ENCODE data around the gene ANKRD62. TPM values are rescaled to one million over a fixed set of nuclear protein-coding genes. Genes with fewer than 3 reads are reported as not detected.
"Not testable (repeated sequence)": the region's sequence is repeated elsewhere in the genome, so short reads cannot be mapped to it uniquely, and the experiment has no call there.

Gene ANKRD62
- polyA plus RNA-seq, 1 donor = 0.01 TPM

- Histone ChIP-seq H3K9me3 (ENCODE audit: control insufficient read depth, low read depth, low read length) (no peaks in the 10 kb centered on the region), H3K4me1 (ENCODE audit: control insufficient read depth, insufficient read depth, low read length) (no peaks in the 10 kb centered on the region), H3K27me3 (ENCODE audit: control insufficient read depth, insufficient read depth, low read length) (no peaks in the 10 kb centered on the region), H3K27ac (ENCODE audit: low read length) (no peak overlapping the region), H3K4me3 (ENCODE audit: low read length) (no peak overlapping the region), H3K36me3 (ENCODE audit: control insufficient read depth, insufficient read depth, low read length) (no peaks in the 10 kb centered on the region)
- DNase-seq = no peak
Measured at GRCh38 chr18:12099160-12099559, 5.5 kb downstream of the ANKRD62 start.

DNA sequence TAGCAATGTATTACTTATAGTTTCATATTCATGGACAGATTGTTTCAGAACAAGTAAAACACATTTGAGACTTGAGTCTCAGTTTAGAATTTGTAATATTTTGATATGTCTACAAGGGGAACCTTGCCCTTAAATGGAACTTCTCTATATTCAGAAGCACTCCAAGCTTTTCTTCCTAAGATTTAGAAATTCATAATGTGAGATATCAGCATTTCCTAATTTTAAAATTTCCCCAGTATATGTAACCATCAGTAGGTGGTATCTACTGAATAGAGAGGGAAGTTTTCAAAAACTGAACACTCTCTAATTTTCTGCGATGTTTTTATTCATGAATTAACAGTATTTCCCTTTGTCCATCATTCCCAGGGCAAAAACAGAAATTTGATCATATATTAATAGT lies 7.6 kb downstream of the ANKRD62 start:
- Histone ChIP-seq H3K27ac (ENCODE audit: low read length) (no peak overlapping the region), H3K4me1 (ENCODE audit: control insufficient read depth, insufficient read depth, low read length) (no peaks in the 10 kb centered on the region), H3K27me3 (ENCODE audit: control insufficient read depth, insufficient read depth, low read length) (no peaks in the 10 kb centered on the region), H3K36me3 (ENCODE audit: control insufficient read depth, insufficient read depth, low read length) (no peaks in the 10 kb centered on the region), H3K9me3 (ENCODE audit: control insufficient read depth, low read depth, low read length) (no peaks in the 10 kb centered on the region), H3K4me3 (ENCODE audit: low read length) (no peak overlapping the region)
- DNase-seq = no peak
- 88% methylated on average over 1 of the region's 1 CpG for WGBS (ENCODE audit: insufficient coverage, low lambda C conversion rate)

DNA sequence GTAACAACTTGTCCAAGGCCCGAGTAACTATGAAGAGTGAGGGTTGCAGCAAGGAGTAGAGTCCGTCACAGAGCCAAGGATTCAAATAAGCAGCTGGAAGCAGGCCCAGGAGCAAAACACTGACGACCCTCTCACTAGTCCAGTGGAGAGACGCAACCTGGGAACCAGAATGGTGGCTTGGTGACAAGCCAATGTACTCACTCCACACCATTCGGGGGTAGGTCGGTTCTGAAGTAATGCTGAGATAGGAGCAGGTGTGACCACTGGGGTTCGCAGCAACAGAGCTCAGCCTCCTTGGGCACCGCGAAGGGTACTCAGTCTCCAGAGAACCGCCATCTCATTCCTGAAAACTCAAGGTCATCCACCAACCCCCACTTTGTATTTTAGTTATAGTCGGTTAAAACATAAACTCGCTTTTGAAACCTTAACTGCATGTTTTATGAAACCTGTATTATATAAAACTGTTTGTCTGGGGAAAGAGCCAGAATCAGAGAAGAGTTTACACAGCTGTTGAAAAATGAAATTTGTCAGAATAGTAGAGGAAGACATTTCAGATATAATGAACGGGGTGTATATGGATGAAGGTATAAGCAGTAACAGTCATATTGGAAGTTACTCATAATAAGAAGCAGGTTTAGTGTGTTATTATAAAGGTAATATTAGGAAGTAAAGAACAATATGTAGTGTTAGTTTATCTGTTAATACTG lies 8.6 kb downstream of the ANKRD62 start:
- WGBS (ENCODE audit: insufficient coverage, low lambda C conversion rate) = 100% methylated on average over 2 of the region's 13 CpGs
- H3K4me3 ChIP-seq (ENCODE audit: low read length) = no peak overlapping the region

GRCh38 chr18:12106471-12106870 lies 12.8 kb downstream of the ANKRD62 start:
- Histone ChIP-seq H3K27me3 (ENCODE audit: control insufficient read depth, insufficient read depth, low read length) (no peaks in the 10 kb centered on the region), H3K27ac (ENCODE audit: low read length) (no peak overlapping the region), H3K4me1 (ENCODE audit: control insufficient read depth, insufficient read depth, low read length) (no peaks in the 10 kb centered on the region), H3K4me3 (ENCODE audit: low read length) (no peak overlapping the region), H3K9me3 (ENCODE audit: control insufficient read depth, low read depth, low read length) (no peaks in the 10 kb centered on the region), H3K36me3 (ENCODE audit: control insufficient read depth, insufficient read depth, low read length) (no peaks in the 10 kb centered on the region)
- no peak for DNase-seq
- 75% methylated on average over 1 of the region's 2 CpGs for WGBS (ENCODE audit: insufficient coverage, low lambda C conversion rate)

More for the DNA sequence above, 8.6 kb downstream of the ANKRD62 start:
- no peak for DNase-seq
- Histone ChIP-seq H3K9me3 (ENCODE audit: control insufficient read depth, low read depth, low read length) (no peaks in the 10 kb centered on the region), H3K27ac (ENCODE audit: low read length) (no peak overlapping the region), H3K4me1 (ENCODE audit: control insufficient read depth, insufficient read depth, low read length) (no peaks in the 10 kb centered on the region), H3K36me3 (ENCODE audit: control insufficient read depth, insufficient read depth, low read length) (no peaks in the 10 kb centered on the region), H3K27me3 (ENCODE audit: control insufficient read depth, insufficient read depth, low read length) (no peaks in the 10 kb centered on the region)

DNA sequence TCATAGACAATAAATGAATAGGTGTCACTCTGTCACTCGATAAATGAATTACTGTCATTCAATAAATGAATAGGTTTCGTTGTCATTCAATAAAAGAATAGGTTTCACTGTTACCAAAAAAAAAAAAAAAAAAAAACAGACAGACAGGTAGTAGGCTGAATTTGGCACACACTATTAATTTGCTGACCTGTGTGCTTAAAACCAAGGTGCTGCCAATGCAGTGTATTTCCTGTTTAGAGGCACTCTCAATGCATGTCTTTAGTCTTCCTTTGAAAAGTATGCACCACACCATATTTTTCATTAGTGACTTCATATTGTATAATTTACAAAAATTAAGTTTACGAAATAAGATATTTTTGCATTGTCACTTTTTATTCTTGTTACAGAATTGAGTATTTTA lies 16.2 kb downstream of the ANKRD62 start:
- Histone ChIP-seq H3K36me3 (ENCODE audit: control insufficient read depth, insufficient read depth, low read length) (no peaks in the 10 kb centered on the region), H3K27me3 (ENCODE audit: control insufficient read depth, insufficient read depth, low read length) (no peaks in the 10 kb centered on the region), H3K9me3 (ENCODE audit: control insufficient read depth, low read depth, low read length) (no peaks in the 10 kb centered on the region), H3K4me1 (ENCODE audit: control insufficient read depth, insufficient read depth, low read length) (no peaks in the 10 kb centered on the region), H3K27ac (ENCODE audit: low read length) (no peak overlapping the region), H3K4me3 (ENCODE audit: low read length) (no peak overlapping the region)
- 90% methylated on average over 2 of the region's 3 CpGs for WGBS (ENCODE audit: insufficient coverage, low lambda C conversion rate)
- no peak for DNase-seq

GRCh38 chr18:12113999-12114646 lies 20.5 kb downstream of the ANKRD62 start:
- H3K9me3 ChIP-seq (ENCODE audit: control insufficient read depth, low read depth, low read length) = no peaks in the 10 kb centered on the region
- H3K27me3 ChIP-seq (ENCODE audit: control insufficient read depth, insufficient read depth, low read length) = no peaks in the 10 kb centered on the region
- H3K4me3 ChIP-seq (ENCODE audit: low read length) = no peak overlapping the region
- H3K27ac ChIP-seq (ENCODE audit: low read length) = no peak overlapping the region
- no CpG with 5 or more reads among the region's 5 CpGs for WGBS (ENCODE audit: insufficient coverage, low lambda C conversion rate)
- H3K4me1 ChIP-seq (ENCODE audit: control insufficient read depth, insufficient read depth, low read length) = no peaks in the 10 kb centered on the region
- DNase-seq = no peak
- H3K36me3 ChIP-seq (ENCODE audit: control insufficient read depth, insufficient read depth, low read length) = no peaks in the 10 kb centered on the region

DNA sequence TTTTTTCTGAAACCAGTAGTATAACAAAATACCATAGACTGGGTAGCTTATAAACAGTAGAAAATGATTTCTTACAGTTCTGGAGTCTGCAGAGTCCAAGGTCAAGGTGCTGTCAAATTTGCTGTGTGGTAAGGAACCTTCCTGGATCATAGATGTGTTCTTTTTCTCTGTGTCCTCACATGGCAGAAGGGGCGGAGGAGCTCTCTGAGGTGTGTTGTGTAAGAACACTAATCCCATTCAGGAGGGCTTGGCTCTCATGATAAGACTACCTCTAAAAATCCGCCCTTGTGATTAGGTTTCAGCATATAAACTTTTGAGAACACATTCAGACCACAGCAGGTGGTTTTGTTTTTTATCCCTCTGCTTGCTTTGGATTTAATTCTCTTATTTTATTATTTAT lies 25.7 kb downstream of the ANKRD62 start:
- no peak overlapping the region for H3K4me3 ChIP-seq (ENCODE audit: low read length)
- H3K36me3 ChIP-seq (ENCODE audit: control insufficient read depth, insufficient read depth, low read length) = no peaks in the 10 kb centered on the region
- no peaks in the 10 kb centered on the region for H3K9me3 ChIP-seq (ENCODE audit: control insufficient read depth, low read depth, low read length)
- no peaks in the 10 kb centered on the region for H3K4me1 ChIP-seq (ENCODE audit: control insufficient read depth, insufficient read depth, low read length)
- no peak overlapping the region for H3K27ac ChIP-seq (ENCODE audit: low read length)
- no peaks in the 10 kb centered on the region for H3K27me3 ChIP-seq (ENCODE audit: control insufficient read depth, insufficient read depth, low read length)
- no CpG with 5 or more reads among the region's 2 CpGs for WGBS (ENCODE audit: insufficient coverage, low lambda C conversion rate)
- DNase-seq = no peak

GRCh38 chr18:12121175-12122042 lies 27.8 kb downstream of the ANKRD62 start:
- DNase-seq = no peak

DNA sequence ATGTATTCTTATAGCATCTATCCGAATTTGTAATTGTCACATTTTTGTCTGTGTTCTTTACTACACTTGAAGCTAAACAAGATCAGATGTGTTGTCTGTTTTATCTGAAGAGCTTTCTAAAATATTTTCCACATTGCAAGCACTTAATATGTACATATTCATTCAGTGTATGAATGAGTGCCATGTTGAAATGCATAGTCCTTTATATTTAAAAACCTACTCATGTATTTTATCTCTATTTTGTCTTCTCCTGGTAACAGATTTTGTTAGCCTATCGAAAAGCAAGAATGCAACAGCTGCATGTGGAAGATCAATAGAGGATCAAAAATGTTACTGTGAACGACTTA lies 28.4 kb downstream of the ANKRD62 start:
- DNase-seq; H3K27me3 ChIP-seq (ENCODE audit: control insufficient read depth, insufficient read depth, low read length); H3K27ac ChIP-seq (ENCODE audit: low read length); H3K4me3 ChIP-seq (ENCODE audit: low read length); H3K9me3 ChIP-seq (ENCODE audit: control insufficient read depth, low read depth, low read length); H3K4me1 ChIP-seq (ENCODE audit: control insufficient read depth, insufficient read depth, low read length); H3K36me3 ChIP-seq (ENCODE audit: control insufficient read depth, insufficient read depth, low read length): not testable (repeated sequence)
- WGBS (ENCODE audit: insufficient coverage, low lambda C conversion rate) = 85% methylated on average over 2 of the region's 3 CpGs

More at GRCh38 chr18:12121175-12122042, 27.8 kb downstream of the ANKRD62 start:
- H3K4me3 ChIP-seq (ENCODE audit: low read length) = no peak overlapping the region
- no peak overlapping the region for H3K27ac ChIP-seq (ENCODE audit: low read length)
- WGBS (ENCODE audit: insufficient coverage, low lambda C conversion rate) = 64% methylated on average over 6 of the region's 15 CpGs
- H3K9me3 ChIP-seq (ENCODE audit: control insufficient read depth, low read depth, low read length) = no peaks in the 10 kb centered on the region
- H3K4me1 ChIP-seq (ENCODE audit: control insufficient read depth, insufficient read depth, low read length) = no peaks in the 10 kb centered on the region
- no peaks in the 10 kb centered on the region for H3K36me3 ChIP-seq (ENCODE audit: control insufficient read depth, insufficient read depth, low read length)
- H3K27me3 ChIP-seq (ENCODE audit: control insufficient read depth, insufficient read depth, low read length) = no peaks in the 10 kb centered on the region

DNA sequence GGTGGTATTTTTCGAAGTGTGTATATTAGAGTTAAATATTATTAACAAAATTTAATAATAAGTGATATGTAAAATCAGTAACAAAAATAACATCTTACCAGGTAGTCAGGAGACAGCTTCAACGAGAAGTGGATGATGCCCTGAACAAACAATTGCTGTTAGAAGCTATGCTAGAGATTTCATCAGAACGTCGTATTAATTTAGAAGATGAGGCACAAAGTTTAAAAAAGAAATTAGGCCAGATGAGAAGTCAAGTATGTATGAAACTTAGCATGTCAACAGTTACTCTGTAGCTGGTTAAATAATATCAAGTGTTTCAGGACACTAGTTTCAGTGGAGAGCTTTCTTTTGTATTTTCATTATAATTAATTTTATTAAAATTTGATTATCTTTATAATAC lies 34.0 kb downstream of the ANKRD62 start:
- not testable (repeated sequence) for H3K36me3 ChIP-seq (ENCODE audit: control insufficient read depth, insufficient read depth, low read length); H3K27ac ChIP-seq (ENCODE audit: low read length); H3K4me3 ChIP-seq (ENCODE audit: low read length); H3K27me3 ChIP-seq (ENCODE audit: control insufficient read depth, insufficient read depth, low read length); H3K4me1 ChIP-seq (ENCODE audit: control insufficient read depth, insufficient read depth, low read length); H3K9me3 ChIP-seq (ENCODE audit: control insufficient read depth, low read depth, low read length); DNase-seq
- WGBS (ENCODE audit: insufficient coverage, low lambda C conversion rate) = 83% methylated on average over 3 of the region's 4 CpGs
